ENCODE data around the gene TBC1D3D. TPM values are rescaled to one million over a fixed set of nuclear protein-coding genes. Genes with fewer than 3 reads are reported as not detected.
"Not testable (repeated sequence)": the region's sequence is repeated elsewhere in the genome, so short reads cannot be mapped to it uniquely, and the experiment has no call there.

The TBC1D3D gene
- not detected in 2 replicates for total RNA-seq
- not detected for polyA plus RNA-seq (2012)

DNA sequence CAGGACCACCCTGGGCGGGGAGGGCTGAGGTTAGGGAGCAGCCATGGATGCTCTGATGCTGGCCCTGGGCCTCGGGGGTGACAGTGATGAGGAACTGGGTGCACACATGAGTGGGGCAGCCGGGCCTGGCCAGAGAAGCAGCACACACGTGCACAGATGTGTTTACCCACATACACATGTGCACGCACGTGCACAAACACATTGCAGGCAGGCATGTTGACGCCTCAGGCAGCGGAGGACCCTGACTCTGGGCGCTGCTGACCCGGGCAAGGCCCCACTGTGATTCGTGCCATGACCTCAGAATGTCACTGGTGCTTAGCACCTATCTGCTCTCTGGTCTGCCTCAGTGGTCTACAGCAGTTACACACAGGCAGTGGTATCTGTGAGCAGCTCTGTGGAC lies at the start of gene TBC1D3D:
Gene TBC1D3D, plus strand, starts transcription at position 301 of the 400 bp plus-strand sequence. CDS start 1,585 bp downstream, outside the sequence.
- DNase-seq (ENCODE audit: low read depth): not testable (repeated sequence)

DNA sequence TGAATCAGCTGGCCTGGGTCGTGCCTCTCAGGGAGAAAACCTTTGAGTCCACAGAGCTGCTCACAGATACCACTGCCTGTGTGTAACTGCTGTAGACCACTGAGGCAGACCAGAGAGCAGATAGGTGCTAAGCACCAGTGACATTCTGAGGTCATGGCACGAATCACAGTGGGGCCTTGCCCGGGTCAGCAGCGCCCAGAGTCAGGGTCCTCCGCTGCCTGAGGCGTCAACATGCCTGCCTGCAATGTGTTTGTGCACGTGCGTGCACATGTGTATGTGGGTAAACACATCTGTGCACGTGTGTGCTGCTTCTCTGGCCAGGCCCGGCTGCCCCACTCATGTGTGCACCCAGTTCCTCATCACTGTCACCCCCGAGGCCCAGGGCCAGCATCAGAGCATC lies 14.8 kb upstream of the TBC1D3D start, which contains the start of gene TBC1D3L:
Gene TBC1D3L, minus strand, starts transcription at position 101 of the 400 bp plus-strand sequence. CDS start 1,540 bp downstream, outside the sequence.
- not testable (repeated sequence) for DNase-seq (ENCODE audit: low read depth)

Other genes with a start within 250 kb of the TBC1D3D start
- gene TBC1D3K, start 79.6 kb upstream of the TBC1D3D start, total RNA-seq: not detected in 2 replicates
- gene TBC1D3L, start 14.9 kb upstream of the TBC1D3D start, total RNA-seq: 13.1 and 14.3 TPM in 2 replicates
- 1.2 and 1.6 TPM in 2 replicates for gene TBC1D3C, start 64.7 kb downstream of the TBC1D3D start, total RNA-seq
- not detected in 2 replicates for gene TBC1D3E, start 124.0 kb downstream of the TBC1D3D start, total RNA-seq
- gene TBC1D3, start 188.6 kb downstream of the TBC1D3D start, total RNA-seq: not detected in 2 replicates

Measured in myocyte (in vitro differentiated cells).